ENCODE results near the gene PRKACA.

Gene PRKACA

GRCh38 chr19:14089412-14089661 is 28.2 kb downstream of the PRKACA start:
- peak; percentile 38 for TF ChIP-seq CTCF (conservative IDR thresholded peaks at IDR 0.05; ENCODE audit: low read depth, low read length)
- peak overlapping the region; percentile 59 for H3K4me3 ChIP-seq (ENCODE audit: low read depth, low read length)
- peak; percentile 46 for DNase-seq (ENCODE audit: low read depth)

- H3K4me3 ChIP-seq (ENCODE audit: low read depth, low read length) = peak overlapping the region; percentile 59
- no peak for TF ChIP-seq CTCF (conservative IDR thresholded peaks at IDR 0.05; ENCODE audit: low read depth, low read length)
- DNase-seq (ENCODE audit: low read depth) = no peak
Observed at GRCh38 chr19:14088634-14089411, 28.7 kb downstream of the PRKACA start.

GRCh38 chr19:14086098-14086497 is 31.5 kb downstream of the PRKACA start:
- DNase-seq (ENCODE audit: low read depth) = no peak
- no peak overlapping the region for H3K4me3 ChIP-seq (ENCODE audit: low read depth, low read length)
- no peak for TF ChIP-seq CTCF (conservative IDR thresholded peaks at IDR 0.05; ENCODE audit: low read depth, low read length)

- no peak within 1 kb of the TSS for H3K4me3 ChIP-seq (ENCODE audit: low read depth, low read length)
Observed at GRCh38 chr19:14085309-14085995, 32.1 kb downstream of the PRKACA start, which contains the start of gene C19orf67. Gene C19orf67 (minus strand): TSS chr19:14085783. CDS start chr19:14085627, 156 bp downstream.

GRCh38 chr19:14082675-14082960 is 34.9 kb downstream of the PRKACA start:
- H3K4me3 ChIP-seq (ENCODE audit: low read depth, low read length) = no peak overlapping the region

More at GRCh38 chr19:14085309-14085995, 32.1 kb downstream of the PRKACA start, which contains the start of gene C19orf67:
- no peak for DNase-seq (ENCODE audit: low read depth)
- no peak for TF ChIP-seq CTCF (conservative IDR thresholded peaks at IDR 0.05; ENCODE audit: low read depth, low read length)

GRCh38 chr19:14081797-14082674 is 35.5 kb downstream of the PRKACA start:
- DNase-seq (ENCODE audit: low read depth) = peak; percentile 28
- peak overlapping the region; percentile 73 for H3K4me3 ChIP-seq (ENCODE audit: low read depth, low read length)
- no peak for TF ChIP-seq CTCF (conservative IDR thresholded peaks at IDR 0.05; ENCODE audit: low read depth, low read length)

More at GRCh38 chr19:14082675-14082960, 34.9 kb downstream of the PRKACA start:
- DNase-seq (ENCODE audit: low read depth) = no peak
- TF ChIP-seq CTCF (conservative IDR thresholded peaks at IDR 0.05; ENCODE audit: low read depth, low read length) = no peak
